HG03565 (cell line): Measurements from ENCODE around the gene PCDHGA6.
A peak's percentile ranks its signal among the peaks of the same experiment; 100 is the strongest.

ENCODE experiments used
- ATAC-seq: cut with Tn5 transposase; IDR thresholded peaks from one replicate; pipeline ENCODE4 v1.9.1; 2021; ENCODE audit warnings: mild to moderate bottlenecking, moderate library complexity; ENCODE audit not compliant: unreplicated experiment

PCDHGA6 gene

DNA sequence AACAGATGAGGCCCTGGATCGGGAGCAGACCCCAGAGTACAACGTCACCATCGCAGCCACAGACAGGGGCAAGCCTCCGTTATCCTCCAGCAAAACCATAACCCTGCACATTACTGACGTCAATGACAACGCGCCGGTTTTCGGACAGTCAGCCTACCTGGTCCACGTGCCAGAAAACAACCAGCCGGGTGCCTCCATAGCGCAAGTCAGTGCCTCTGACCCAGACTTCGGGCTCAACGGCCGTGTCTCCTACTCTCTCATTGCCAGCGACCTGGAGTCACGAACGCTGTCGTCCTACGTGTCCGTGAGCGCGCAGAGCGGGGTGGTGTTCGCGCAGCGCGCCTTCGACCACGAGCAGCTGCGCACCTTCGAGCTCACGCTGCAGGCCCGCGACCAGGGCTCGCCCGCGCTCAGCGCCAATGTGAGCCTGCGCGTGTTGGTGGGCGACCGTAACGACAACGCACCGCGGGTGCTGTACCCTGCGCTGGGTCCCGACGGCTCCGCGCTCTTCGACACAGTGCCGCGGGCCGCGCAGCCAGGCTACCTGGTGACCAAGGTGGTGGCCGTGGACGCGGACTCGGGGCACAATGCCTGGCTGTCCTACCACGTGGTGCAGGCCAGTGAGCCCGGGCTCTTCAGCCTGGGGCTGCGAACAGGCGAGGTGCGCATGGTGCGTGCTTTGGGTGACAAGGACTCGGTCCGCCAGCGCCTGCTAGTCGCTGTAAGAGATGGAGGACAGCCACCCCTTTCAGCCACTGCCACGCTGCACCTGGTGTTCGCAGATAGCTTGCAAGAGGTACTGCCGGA lies 45.6 kb downstream of the PCDHGA6 start:
- no peak for ATAC-seq

DNA sequence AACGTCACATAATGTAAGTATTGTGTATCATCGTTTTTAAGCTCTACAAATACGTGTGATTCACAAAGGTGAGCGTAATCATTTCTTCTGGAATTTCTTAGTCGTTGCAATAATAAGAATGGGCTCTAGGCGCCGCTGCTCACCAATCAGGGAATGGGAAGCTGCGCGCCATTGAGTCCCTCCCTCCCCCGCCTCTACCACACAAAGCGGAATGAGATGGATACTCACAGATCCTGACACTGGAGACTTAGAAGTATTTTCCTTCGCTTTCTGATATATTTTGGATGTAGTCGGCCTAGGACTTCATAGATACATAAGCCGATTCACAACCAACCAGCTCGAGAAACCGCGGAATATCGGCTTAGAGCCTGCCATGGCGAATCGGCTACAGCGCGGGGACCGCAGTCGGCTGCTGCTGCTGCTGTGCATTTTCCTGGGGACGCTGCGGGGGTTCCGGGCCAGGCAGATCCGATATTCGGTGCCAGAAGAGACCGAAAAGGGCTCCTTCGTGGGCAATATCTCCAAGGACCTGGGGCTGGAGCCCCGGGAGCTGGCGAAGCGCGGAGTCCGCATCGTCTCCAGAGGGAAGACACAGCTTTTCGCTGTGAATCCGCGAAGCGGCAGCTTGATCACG lies 47.3 kb downstream of the PCDHGA6 start, which contains the start of gene PCDHGA11:
Gene PCDHGA11, plus strand, starts transcription at position 197 of the 634 bp plus-strand sequence. Its CDS starts 177 bp downstream, at position 374.
- ATAC-seq, result peak; percentile 38

DNA sequence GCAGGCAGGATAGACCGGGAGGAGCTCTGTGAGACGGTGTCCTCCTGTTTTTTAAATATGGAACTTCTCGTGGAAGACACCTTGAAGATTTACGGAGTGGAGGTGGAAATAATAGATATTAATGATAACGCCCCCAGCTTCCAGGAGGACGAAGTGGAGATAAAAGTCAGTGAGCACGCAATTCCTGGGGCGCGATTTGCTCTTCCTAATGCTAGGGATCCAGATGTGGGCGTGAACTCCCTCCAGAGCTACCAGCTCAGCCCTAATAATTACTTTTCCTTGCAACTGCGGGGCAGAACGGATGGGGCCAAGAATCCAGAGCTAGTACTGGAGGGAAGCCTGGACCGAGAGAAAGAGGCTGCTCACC lies 47.8 kb downstream of the PCDHGA6 start:
- no peak for ATAC-seq

DNA sequence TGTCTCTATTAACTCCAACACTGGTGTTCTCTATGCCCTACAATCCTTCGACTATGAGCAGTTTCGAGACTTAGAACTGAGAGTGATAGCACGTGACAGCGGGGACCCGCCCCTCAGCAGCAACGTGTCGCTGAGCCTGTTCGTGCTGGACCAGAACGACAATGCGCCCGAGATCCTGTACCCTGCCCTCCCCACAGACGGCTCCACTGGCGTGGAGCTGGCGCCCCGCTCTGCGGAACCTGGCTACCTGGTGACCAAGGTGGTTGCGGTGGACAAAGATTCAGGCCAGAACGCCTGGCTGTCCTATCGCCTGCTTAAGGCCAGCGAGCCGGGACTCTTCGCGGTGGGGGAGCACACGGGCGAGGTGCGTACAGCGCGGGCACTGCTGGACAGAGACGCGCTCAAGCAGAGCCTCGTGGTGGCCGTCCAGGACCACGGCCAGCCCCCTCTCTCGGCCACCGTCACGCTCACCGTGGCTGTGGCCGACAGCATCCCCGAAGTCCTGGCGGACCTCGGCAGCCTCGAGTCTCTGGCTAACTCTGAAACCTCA lies 49.1 kb downstream of the PCDHGA6 start:
- ATAC-seq, result no peak

DNA sequence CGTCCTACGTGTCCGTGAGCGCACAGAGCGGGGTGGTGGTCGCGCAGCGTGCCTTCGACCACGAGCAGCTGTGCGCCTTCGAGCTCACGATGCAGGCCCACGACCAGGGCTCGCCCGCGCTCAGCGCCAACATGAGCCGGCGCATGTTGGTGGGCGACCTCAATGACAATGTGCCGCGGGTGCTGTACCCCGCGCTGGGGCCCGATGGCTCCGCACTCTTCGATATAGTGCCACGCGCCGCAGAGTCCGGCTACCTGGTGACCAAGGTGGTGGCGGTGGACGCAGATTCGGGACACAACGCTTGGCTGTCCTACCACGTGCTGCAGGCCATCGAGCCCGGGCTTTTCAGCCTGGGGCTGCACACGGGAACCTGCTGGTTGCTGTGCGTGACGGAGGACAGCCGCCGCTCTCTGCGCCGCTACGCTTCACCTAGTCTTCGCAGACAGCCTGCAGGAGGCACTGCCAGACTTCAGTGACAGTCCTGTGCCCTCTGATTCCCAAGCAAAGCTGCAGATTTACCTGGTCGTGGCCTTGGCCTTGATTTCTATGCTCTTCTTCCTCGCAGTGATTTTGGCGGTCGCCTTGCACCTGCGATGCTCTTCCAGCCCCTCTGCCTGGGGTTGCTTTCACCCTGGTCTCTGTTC lies 54.2 kb downstream of the PCDHGA6 start:
- no peak for ATAC-seq
